A673 (cell line): ENCODE measurements around the gene ASMTL.

Experiments
- CTCF ChIP-seq: fragments of 300-800, 200-600 bp; sonication (generic); conservative IDR thresholded peaks from 2 replicates; pipeline ENCODE4 v1.5.1; 2017; ENCODE audit warnings: low read depth, mild to moderate bottlenecking, antibody characterized with exemption, low read length, moderate library complexity, mixed read lengths
- EZH2 ChIP-seq: fragments of 200-600 bp; sonication (generic); IDR thresholded peaks from 2 replicates; pipeline ENCODE4 v1.6.1; 2017; ENCODE audit warnings: borderline replicate concordance, low read depth, mild to moderate bottlenecking, mixed read lengths, antibody characterized with exemption, low read length; ENCODE audit not compliant: poor library complexity, severe bottlenecking

GRCh38 chrX:1452516-1453394 is at the start of gene ASMTL:
- TF ChIP-seq CTCF (no peak), EZH2 (no peak)
